Activated CD4-positive, alpha-beta T cell treated with anti-CD3 and anti-CD28 coated beads, Interleukin-2, amount 50 U/mL, for 24 hours (primary cell): ENCODE results near the gene C6orf141.
A peak's percentile ranks its signal among the peaks of the same experiment; 100 is the strongest.

Experiments used
- DNase-seq, 2 donors: peaks; one replicate each; pipeline ENCODE4 v3.0.0-alpha.2; 2020; ENCODE audit warnings: low read depth in 1 of 2, low spot score in 1 of 2

The C6orf141 gene

GRCh38 chr6:49539102-49539501 lies 11.4 kb upstream of the C6orf141 start:
- DNase-seq: no peak

- no peak for DNase-seq
Observed at GRCh38 chr6:49540614-49541013, 9.9 kb upstream of the C6orf141 start.

- DNase-seq: no peak
Observed at GRCh38 chr6:49541210-49541724, 9.2 kb upstream of the C6orf141 start.

- no peak for DNase-seq
Observed at GRCh38 chr6:49541936-49542335, 8.5 kb upstream of the C6orf141 start.

GRCh38 chr6:49543087-49543858 lies 7.2 kb upstream of the C6orf141 start:
- DNase-seq: no peak

GRCh38 chr6:49546331-49546730 lies 4.1 kb upstream of the C6orf141 start:
- no peak for DNase-seq

GRCh38 chr6:49548613-49549304 lies 1.7 kb upstream of the C6orf141 start:
- DNase-seq: no peak

- no peak for DNase-seq
Observed at GRCh38 chr6:49549691-49550491, 577 bp upstream of the C6orf141 start.

GRCh38 chr6:49551078-49551865 lies 804 bp downstream of the C6orf141 start:
- peak; percentile 3 to 7 for DNase-seq

- DNase-seq: no peak
Observed at GRCh38 chr6:49551866-49552129, 1.3 kb downstream of the C6orf141 start.

- no peak for DNase-seq
Observed at GRCh38 chr6:49552596-49552995, 2.1 kb downstream of the C6orf141 start.

- DNase-seq: no peak
Observed at GRCh38 chr6:49553384-49553783, 2.9 kb downstream of the C6orf141 start.

- DNase-seq: no peak
Observed at GRCh38 chr6:49555951-49556350, 5.5 kb downstream of the C6orf141 start.

GRCh38 chr6:49556429-49556837 lies 6.0 kb downstream of the C6orf141 start:
- DNase-seq: no peak

- no peak for DNase-seq
Observed at GRCh38 chr6:49557177-49557576, 6.7 kb downstream of the C6orf141 start.

- no peak for DNase-seq
Observed at GRCh38 chr6:49558238-49558637, 7.8 kb downstream of the C6orf141 start.

- no peak for DNase-seq
Observed at GRCh38 chr6:49563006-49563886, 12.8 kb downstream of the C6orf141 start.

GRCh38 chr6:49564552-49564951 lies 14.1 kb downstream of the C6orf141 start:
- no peak for DNase-seq

- DNase-seq: no peak
Observed at GRCh38 chr6:49565261-49565660, 14.8 kb downstream of the C6orf141 start.

GRCh38 chr6:49565855-49566254 lies 15.4 kb downstream of the C6orf141 start:
- no peak for DNase-seq
